Epithelial cell of prostate (primary cell): ENCODE data around the gene TRPM5.

Experiments
- DNase-seq: peaks from one replicate; pipeline ENCODE4 v3.0.0-alpha.2; 2011; ENCODE audit warnings: low read depth, low spot score
- H3K27ac ChIP-seq: fragments of 450-650 bp; 2 replicates; pipeline ENCODE4 v1.5.1; 2017; ENCODE audit warnings: mild to moderate bottlenecking

The TRPM5 gene

DNA sequence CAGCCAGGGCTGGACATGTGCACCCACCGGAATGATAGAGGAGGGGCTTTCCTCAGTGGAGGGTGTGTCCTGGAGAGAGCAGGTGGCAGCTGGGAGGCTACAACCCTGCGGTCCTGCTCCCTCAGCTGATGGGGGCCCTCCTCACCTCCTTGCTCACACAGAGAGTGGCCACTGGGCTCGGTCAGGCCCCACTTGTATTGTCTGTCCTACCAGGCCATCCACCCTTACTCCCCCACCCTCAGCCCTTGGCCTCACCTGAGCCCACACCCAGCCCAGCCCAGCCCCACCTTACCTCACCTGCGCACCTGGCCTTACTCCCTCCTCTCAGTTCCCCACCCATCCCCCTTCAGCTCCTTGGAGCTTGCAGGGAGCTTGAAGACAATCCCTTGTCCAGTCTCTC is 3.1 kb downstream of the TRPM5 start:
- no peak for DNase-seq
- no peak overlapping the region for H3K27ac ChIP-seq

DNA sequence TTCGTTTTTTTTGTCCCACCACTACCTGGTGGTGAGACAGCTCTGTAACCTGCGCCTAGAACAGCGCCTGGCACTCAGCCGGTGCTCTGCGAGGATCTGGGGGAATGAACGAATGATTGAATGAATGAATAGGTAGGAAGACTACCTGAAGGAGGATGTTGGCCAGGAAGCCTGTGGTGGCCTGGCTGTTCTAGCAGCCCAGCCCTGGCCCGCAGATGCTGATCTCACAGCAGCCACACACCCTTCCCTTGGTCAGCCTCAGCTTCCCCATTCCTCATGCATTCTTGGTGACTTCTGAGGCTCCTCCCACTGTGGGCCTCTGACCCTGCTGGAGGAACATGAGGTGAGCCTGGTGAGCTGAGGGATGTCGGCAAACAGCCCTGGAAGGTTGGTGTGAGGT is 3.7 kb downstream of the TRPM5 start:
- DNase-seq = no peak
- H3K27ac ChIP-seq = no peak overlapping the region

DNA sequence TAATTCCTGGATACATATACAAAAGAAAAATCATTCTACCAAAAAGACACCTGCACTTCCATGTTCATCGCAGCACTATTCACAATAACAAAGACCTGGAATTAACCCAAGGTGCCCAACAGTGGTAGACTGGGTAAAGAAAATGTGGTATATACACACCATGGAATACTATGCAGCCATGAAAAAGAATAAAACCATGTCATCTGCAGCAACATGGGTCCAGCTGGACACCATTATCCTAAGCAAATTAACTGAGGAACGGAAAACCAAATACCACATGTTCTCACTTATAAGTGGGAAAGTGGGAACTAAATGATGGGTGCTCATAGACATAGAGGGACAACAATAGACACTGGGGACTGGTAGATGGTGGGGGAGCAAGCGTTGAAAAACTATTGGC is 4.5 kb downstream of the TRPM5 start:
- no peak for DNase-seq
- H3K27ac ChIP-seq = no peak overlapping the region

DNA sequence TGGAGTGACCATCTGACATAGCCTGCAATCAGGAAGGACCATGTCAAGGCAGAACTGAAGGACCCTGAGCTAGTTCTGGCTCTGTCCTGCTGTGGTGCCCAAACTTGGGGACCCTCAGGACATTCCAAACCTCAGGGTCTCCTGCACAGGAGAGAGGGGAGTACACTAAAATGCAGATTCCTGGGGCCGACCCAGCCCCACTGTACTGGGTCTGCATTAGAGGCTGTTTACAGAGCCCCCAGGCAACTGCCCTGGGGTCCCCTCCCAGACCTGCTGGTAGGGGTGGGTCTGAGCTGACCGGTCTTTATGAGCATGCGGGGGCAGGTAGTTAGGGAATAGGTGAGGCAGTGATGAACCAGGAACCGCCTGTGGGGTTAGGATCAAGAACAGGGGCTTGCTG is 6.8 kb downstream of the TRPM5 start:
- DNase-seq = no peak
- no peak overlapping the region for H3K27ac ChIP-seq

DNA sequence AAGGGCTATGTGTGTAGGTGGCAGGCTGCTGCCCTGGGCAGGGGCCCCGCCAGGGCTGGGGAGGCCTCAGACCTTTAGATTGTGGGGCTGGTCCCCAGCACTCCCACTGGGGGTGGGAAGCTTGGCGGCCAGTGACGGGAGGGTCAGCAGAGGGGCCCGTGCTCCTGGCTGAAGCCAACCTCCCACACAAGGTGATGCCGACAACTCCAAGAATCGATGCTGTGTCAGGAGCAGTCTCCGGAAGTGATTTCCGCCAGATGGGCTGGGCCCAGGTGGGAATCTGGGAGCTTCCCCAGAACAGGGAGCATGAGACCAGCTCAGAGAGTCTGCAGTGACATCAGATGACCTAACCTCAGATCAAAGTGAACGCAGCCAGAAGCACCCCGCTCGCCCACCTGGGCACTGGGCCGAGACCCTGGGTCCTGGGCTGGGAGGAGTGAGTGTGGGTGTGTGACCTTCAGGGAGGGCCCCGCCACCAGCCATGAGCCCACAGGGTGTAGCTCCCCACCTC is 7.7 kb downstream of the TRPM5 start:
- DNase-seq = no peak

DNA sequence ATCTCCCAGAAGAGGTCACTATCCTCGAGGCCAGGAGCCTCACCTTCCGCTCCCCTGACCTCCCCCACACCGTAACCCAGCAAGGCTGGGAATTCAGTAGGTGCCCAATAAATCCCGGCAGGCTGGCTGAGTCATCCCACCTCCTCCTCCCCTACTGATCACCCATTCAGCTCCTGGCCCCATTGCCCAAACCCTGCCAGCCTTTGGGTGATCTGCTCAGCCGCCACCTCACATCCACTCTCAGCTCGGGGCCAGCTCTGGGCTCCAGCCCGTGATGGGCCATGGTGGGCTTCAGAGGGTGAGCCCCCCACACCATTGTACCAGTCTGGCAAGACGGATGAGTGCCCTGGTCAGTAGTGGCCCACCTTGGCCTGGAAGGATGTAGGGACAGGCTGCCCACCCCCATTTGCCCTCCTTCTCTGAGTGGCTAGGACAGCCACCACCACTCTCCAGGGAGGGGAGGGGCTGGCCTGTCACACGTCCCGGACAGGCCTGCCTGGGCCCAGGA is 8.2 kb downstream of the TRPM5 start:
- DNase-seq = no peak
- no peak overlapping the region for H3K27ac ChIP-seq

More for the DNA sequence above, 7.7 kb downstream of the TRPM5 start:
- no peak overlapping the region for H3K27ac ChIP-seq

DNA sequence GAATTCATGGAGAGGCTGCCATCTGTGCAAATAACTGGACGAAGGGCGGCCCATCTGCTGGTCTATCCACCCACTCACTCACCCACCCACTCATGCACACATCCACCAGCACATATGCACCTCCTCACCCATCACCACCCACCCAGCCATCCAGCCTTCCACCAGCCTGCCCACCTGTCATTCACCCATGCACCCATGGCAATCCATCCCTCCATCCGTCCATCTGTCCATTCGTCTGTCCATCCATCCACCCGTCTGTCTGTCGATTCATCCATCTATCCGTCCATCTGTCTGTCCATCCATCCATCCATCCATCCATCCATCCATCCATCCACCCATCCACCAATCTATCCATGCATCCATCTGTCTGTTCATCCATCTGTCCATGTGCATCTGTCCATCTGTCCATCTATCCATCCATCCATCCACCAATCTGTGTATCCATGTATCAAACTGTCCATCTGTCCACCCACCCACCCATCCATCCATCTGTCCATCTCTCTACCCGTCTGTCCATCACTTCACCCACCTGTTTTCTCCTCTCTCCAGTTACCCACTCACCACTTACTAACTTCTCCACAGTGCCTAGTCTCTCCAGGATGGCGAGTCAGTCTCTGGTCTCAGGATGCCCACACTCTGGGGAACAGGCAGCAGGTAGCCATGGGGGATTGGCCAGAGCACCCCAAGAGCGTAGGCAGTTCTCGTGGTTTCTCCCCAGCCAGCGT is 8.9 kb downstream of the TRPM5 start:
- no peak for DNase-seq

DNA sequence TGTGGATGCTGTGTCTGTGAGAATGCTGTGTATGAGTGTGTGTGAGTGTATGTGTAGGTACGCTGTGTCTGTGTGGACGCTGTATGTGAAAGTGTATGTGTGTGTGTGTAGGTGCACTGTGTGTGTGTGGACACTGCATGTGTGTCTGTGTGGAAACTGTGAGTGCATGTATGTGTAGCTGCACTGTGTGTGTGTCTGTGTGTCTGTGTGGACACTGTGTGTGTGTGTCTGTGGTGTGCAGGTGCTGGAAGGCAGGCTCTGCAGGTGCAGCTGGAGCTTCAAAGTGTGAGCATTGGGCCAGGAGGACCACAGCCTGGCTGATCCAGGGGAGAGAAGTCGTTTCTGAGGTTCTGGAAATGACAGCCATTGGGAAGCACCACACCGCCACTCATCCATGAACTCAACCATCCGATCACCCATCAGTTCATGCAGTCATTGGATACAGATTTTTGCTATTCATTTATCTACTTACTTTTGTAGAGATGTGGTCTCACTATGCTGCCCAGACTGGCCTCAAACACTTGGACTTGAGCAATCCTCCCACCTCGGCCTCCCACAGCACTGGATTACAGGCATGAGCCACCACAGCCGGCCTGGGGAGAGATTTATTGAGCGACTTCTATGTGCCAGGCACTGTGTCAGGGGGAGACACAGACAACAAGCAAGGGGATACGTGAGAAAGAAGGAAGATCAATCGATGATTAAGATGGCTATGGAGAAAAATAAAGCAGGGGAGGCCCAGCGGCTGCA is 9.6 kb downstream of the TRPM5 start:
- DNase-seq = no peak
- H3K27ac ChIP-seq = no peak overlapping the region

More for the DNA sequence above, 8.9 kb downstream of the TRPM5 start:
- H3K27ac ChIP-seq = no peak overlapping the region

DNA sequence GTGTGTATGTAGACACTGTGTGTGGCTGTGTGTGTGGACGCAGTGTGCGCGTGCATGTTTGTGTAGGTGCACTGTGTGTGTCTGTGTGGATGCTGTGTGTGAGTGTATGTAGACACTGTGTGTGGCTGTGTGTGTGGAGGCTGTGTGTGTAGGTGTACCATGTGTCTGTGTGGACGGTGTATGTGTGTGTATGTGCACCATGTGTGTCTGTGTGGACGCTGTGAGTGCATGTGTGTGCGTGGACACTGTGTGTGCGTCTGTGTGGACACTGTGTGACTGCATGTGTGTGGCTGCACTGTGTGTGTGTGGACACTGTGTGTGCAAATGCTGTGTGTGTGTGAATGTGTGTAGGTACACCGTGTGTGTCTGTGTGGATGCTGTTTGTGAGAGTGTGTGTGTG is 10.3 kb downstream of the TRPM5 start:
- no peak for DNase-seq
- no peak overlapping the region for H3K27ac ChIP-seq

DNA sequence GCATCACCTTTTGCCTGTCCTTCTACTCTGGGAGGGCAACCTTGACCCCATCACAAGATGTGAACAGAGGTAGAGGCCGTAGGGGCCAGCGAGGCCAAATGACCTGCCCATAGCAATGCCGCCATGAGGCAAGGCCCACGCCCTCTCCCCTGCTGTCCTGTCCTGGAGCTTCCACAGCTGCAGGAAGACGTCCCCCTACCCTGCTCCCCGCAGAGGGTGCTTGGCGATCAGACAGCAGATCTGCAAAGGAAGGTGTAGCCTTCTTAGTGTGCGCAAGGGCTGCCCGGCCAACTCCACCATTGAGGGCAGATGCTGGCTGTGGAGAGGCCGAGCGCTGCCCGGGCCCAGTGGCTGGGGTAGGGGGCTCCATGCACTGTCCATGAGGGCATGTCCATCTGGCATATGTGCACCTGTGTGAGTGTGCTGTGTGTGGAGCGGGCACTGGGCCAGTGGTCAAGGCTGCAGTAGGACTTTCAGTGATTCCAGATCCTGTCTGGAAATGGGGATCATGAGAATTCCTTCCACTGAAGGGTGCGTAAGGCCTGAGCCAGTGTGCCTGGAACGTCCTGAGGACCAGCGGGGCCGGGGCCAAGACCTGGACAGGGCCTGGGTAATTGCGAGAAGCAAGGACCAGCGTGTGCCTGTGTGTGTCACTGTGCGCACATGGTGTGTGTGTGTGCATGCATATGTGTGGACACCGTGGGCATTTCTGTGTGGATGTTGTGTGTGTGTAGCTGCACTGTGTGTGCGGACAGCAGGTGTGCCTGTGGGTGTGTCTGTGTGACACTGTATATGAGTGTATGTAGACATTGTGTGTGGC is 11.0 kb downstream of the TRPM5 start:
- no peak for DNase-seq
- no peak overlapping the region for H3K27ac ChIP-seq

DNA sequence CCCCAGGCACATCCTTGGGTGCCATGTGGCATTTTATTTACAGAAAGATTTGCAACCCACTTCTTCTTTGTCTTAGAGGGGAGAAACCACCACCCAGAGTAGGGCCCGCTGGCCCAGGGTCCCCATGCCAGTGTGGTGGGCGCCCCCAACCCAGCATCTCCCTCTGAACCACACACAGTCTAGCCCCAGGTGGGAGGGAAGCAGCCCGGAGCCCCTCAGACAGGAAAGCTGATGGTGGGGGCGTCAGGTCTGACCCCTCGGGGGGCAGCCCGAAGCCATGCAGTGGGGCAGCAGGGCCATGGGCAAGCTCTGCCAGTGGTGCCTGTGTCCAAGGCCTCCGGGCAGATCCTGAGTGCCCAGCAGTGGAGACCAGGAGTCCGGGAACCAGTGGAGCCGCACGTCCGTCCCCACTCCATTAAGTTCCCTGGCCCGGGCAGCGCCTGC is 11.7 kb downstream of the TRPM5 start:
- no peak for DNase-seq
- H3K27ac ChIP-seq = no peak overlapping the region

DNA sequence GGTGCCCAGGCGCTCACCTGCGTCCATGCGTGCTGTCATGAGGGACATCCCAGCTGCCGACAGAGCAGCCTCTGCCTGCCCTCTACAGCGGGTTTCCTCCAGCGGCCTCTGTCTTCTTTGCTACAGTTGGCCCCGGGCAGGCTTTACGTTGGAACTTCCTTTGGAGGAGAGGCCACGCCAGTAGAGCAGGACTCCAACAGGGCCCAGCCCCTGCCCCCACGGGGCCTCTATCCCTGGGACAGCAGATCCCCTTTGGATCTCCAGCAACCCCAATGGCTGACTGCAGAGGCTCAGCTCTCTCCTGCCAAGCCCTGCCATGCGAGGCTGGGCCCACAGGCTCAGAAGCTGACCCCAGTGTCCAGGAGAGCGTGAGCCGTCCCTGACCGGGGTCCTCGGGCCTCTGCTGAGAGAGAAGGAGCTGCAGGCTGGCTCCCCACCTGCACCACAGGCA is 12.1 kb downstream of the TRPM5 start:
- DNase-seq = no peak
- no peak overlapping the region for H3K27ac ChIP-seq

DNA sequence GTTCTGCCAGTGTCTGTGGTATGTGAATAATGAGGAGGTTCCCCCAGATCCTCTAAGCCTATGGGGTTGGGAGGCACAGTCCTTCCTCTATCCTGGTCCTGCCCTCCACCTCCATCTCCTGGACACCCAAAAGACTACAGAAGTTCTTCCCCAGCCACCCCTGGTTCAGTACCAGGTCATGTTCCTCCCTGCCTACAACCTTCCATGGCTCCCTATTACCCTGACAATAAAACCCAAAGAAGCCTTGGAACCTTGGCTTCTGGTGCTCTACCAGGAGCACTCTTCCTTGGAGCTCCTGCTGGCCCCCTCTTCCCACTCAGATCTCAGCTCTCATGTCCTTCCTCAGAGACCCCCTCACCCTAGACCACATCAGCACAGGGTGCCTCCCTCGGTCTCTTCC is 12.9 kb downstream of the TRPM5 start:
- no peak for DNase-seq
- no peak overlapping the region for H3K27ac ChIP-seq

DNA sequence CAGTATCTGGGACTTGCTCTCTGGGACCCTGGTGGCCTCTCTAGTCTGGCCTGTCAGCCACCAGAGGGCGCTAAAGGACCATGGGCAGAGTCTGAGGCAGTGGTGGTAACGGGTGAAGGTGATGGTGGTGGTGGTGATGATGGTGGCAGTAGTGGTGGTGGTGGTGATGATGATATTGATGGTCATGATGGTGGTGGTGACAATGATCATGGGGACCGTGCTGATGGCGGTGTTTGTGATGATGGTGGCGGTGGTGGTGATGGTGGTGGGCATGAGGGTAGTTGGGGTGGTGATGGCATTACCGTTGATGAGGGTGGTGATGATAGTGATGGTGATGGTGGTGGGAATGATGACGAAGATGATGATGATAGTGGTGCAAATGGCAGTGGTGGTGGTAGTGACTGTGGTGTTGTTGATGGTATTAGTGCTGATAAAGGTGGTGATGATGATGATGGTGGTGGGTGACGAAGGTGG is 16.0 kb downstream of the TRPM5 start:
- no peak for DNase-seq
- no peak overlapping the region for H3K27ac ChIP-seq

DNA sequence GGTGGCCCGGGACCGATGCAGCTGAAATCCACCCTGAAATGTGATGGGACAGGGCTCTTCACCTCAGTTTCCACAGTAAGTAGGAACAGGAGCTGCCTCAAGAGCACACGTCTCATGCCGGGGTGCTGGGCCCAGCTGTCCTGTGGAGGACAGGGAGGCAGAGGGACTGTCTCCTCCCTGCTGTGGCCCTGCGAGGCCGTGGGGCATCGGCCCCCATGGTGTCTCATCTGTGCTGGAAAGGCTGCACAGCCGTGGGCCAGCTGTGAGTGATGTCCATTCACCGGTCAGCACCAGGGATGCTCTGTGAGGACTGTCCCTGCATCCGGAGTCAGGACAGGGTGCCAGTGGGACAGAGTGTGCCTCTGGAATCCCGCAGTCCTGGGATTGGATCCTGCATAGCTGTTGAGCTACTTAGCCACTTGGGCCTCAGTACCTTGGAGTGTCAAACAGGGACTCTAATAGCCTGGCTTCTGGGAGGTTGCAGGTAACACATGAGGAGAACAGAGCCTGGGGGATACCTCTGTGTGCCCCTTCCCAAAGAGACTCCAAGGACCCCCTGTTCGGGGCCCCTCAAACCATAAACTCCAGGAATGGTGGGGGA is 16.5 kb downstream of the TRPM5 start:
- DNase-seq = no peak
- H3K27ac ChIP-seq = no peak overlapping the region

DNA sequence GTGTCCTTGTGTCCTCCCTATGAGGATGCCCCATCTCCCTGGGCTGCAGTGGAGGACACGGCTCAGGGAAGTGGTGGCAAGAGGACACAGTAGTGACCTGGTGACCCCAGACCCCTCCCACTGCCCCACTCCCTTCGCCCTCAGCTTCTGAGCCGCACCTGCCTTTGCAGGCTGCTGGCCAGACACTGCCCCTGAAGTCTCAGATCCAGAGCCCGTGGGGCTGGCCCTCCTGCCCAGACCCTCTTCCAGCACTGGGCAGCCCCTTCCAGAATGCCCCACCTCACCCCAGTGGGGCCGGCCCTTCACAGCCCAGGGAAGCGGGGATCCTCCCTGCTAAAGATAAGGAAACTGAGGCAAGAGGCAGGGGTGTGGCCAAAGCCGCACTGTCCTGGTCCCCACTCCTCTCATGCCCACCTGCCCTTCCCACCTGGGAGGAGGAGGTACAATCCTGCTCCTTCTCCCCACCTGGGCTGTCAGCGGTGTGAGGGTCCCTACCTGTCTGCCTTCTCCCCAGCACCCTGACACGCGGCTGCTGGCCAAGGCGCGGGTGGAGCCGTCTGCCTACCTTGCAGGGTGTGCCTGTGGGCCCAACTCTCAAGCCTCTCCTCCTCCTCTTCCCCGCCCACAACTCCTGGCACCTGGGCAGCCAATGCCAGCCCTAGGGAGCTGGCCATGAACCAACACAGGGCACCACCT is 17.3 kb downstream of the TRPM5 start:
- no peak for DNase-seq
- no peak overlapping the region for H3K27ac ChIP-seq

DNA sequence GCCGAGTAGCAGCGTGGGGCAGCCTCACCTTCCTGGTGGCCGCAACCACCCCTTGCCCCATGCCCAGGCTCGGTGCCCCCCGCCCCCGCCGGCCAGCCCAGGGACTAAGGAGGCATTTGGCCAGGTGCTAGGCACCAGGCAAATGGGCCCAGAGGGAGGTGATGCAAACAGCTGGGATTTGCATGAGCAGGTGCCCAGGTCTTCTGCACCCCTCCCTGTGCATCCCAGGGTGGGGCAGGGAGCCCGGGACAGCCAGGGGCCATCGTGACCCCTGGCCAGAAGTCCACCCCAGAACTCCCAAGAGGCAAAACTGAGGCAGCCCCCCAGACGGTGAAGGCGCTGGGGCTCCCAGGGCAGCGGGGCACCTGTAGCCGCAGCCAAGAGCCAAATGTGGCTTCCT is 18.1 kb downstream of the TRPM5 start:
- no peak for DNase-seq
- H3K27ac ChIP-seq = no peak overlapping the region

DNA sequence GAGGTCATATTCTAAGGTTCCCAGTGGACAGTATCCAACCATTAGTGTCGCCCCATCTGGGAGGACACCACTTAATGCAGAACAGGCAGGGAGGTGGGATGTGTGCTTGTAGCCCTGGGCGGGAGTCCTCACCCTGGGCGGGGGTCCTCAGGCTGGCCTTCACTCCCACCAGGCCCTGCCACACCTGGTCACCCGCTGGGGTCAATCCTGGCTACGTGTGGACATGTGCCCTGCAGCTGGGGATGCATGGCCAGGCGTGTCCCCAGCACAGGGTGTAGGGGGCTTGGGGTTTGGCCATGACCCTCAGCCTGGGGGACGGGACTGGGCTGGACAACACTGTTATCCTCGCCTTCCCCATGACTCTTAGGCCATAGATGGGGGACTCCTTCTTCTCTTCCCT is 18.8 kb downstream of the TRPM5 start:
- H3K27ac ChIP-seq = no peak overlapping the region
- DNase-seq = no peak

DNA sequence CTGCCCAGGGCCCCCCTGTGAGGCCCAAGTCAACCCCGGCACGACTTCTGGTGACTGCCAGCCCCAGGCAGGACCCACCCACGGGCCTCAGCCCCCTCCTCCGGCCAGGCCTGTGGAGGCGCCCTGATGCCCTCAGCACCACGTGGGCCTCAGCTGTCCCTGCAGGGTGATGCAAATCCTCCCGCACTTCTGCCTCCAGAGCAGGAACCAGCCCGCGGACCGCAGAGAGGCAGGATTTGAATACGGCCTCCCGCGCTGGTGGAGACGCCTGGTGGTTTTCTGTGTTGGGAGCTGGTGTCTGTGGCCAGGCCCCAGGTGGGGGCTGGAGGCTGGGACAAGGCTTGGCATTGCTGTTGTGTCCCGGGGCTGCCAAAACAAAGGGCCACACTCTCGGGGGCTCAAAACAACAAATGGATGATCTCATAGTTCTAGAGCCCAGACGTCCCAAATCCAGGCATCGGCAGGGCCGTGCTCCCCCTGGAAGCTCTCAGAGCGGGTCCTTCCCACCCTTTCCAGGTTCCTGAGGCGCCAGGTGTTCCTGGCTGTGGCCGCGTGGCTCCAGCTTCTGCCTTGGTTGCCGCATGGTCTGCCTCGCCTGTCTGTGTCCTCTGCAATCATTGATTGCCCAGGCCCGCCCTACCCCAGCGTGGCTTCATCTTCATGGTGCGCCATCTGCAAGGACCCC is 19.4 kb downstream of the TRPM5 start:
- H3K27ac ChIP-seq = no peak overlapping the region
- DNase-seq = no peak
